ENCODE results near the gene PRSS57.
"Not testable (repeated sequence)": the region's sequence is repeated elsewhere in the genome, so short reads cannot be mapped to it uniquely, and the experiment has no call there.

PRSS57 gene

DNA sequence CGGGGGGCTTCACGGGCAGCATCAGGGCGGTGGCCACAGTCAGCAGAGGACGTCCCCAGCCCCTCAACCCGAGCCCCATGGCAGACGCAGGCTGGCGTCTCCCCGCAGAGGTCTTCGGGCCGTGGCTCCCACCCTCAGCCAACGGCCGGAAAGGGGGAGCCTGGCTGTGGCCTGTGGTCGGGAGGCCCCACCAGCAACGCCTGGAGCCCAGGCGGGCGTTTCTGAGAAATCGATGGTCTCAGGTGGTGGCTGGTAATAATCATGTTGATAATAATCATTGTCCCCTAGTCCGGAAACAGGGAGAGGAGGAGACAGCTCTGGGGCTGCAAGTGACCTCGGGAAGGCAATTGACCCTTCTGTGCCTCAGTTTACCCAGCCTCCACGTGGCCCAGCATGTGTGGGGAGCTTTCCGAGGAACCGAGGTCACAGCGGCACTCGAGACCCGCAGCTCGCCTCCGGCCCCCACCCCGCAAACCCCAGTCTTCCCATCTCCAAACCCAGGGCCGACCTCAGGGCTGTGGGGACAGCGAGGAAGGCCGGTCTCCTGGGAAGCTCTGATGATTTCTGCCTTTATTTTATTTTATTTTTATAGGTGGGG lies at the start of gene PRSS57:
Gene PRSS57 (minus strand): TSS at position 101 of the 598 bp plus-strand sequence. CDS start 22 bp downstream, at position 79.
- DNase-seq (ENCODE audit: low read depth in 3 of 3), result no peak

DNA sequence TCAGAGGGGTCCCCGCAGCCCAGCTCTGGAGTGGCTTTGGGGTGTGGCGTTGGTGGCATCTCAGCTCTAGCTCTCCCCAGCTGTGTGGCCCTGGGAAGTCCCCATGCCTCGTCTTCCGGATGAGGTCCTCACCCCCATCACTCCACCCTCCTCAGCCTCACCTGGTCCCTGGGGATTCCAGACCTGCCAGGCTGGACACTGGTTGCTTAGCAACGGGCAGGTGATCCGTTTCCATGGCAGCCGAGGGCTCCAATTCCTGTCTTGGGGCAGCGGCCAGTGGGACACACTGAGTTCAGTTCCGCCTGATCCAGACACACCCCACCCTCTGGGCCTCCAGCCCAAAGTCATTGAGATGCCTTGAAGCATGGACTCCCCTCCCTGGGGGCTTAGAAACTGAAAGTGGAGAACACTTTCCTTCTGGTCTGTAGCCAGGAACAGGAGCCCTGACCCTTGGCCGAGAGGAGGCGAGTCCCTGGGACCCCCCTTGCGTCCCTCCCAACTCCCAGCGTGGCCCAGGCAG lies 48.0 kb upstream of the PRSS57 start:
- no peak for DNase-seq (ENCODE audit: low read depth in 3 of 3)

DNA sequence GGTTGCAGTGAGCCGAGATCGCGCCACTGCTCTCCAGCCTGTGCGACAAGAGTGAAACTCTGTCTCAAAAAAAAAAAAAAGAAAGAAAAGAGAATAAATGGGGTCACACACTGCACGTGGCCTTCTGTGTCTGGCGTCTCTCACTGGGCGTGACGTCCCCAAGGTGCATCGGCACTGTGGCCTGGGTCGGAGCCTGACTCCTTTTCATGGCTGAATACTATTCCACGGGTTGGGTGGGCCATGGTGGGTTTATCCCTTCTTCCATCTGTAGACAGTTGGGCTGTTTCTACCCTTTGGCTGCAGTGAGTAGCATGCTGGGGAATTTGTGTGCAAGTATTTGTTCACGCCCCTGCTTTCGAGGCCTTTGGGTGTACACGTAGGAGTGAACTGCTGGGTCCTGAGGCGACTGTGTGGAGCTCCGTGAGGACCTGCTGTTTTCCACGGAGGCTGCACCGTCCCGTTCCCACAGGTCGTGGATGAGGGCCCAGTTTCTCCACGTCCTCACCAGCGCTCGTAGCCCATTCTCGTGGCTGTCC lies 47.4 kb upstream of the PRSS57 start:
- no peak for DNase-seq (ENCODE audit: low read depth in 3 of 3)

DNA sequence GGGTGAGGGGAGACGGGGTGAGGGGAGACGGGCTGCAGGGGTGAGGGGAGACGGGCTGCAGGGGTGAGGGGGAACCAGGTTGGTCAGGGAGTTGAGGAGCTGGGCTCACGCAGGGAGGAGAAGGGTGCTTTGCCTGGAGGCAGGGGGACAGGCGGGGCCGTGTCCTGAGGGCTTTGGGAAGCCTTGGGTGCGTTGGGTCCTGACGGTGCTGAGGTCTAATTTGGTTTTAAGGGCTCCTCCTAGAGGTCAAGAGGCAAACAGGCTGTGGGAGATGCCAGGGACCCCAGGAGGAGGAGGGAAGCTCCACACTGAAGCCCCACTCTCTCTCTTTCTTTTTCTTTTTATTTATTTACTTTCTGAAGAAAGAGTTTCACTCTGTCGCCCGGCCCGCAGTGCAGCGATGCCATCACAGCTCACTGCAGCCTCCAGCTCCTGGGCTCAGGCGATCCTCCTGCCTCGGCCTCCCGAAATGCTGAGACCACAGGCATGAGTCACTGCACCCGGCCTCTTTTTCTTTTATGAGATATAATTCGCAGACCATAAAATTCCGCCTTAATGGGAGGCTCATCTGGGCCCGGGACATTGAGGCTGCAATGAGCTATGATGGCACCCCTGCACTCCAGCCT lies 46.4 kb upstream of the PRSS57 start:
- no peak for DNase-seq (ENCODE audit: low read depth in 3 of 3)

DNA sequence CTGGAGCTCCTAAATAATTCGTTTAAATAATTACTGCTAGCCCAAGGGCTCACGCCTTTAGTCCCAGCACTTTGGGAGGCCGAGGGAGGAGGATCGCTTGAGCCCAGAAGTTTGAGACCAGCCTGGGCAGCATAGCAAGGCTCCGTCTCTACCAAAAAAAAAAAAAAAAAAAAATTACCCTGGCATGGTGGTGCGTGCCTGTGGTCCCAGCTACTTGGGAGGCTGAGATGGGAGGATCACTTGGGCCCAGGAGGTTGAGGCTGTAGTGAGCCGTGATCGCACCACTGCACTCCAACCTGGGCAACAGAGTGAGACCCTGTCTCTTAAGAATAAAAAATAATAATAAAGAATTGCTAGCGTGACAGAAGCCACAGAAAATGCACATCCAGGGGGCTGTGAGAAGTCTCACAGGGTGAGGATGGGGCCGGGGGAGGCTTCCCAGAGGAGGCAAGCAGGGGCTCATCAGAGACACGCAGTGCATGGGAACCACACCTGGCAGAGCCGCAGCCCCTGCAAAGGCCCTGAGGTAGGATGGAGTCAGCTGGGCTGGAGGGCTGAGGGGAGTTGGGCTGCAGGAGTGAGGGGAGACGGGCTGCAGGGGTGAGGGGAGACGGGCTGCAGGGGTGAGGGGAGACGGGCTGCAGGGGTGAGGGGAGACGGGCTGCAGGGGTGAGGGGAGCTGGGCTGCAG lies 45.7 kb upstream of the PRSS57 start:
- DNase-seq (ENCODE audit: low read depth in 3 of 3), result not testable (repeated sequence)

DNA sequence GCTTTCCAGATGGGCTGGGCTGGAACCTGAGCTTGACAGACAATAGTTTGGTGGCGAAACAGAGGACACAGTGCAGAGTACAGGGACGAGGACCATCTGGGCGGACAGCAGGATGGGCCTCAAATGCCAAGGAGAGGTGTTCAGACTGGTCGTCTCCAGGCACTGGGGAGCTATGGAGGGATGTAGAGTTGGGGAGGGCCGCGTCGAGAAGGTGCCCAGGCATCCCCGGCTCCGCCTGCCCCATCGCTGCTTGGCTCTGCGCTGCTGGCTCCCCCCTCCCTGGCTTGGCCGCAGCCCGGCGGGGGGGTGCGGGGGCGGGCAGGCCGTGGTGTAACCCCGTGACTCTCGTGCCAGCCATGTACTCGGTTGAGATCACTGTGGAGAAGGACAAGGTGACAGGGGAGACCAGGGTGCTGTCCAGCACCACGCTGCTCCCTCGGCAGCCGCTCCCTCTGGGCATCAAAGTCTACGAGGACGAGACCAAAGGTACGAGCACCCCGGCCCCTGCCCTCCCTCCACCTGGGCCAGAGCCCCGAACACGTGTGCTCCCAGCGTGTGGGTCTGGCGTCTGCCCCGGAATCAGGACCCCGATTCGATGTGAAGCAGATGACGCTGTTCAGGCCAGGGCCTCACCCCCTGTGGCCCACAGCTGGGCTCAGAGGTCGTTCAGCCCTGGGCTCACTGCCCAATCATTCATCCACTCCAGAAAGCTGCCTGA lies 44.9 kb upstream of the PRSS57 start:
- no peak for DNase-seq (ENCODE audit: low read depth in 3 of 3)

DNA sequence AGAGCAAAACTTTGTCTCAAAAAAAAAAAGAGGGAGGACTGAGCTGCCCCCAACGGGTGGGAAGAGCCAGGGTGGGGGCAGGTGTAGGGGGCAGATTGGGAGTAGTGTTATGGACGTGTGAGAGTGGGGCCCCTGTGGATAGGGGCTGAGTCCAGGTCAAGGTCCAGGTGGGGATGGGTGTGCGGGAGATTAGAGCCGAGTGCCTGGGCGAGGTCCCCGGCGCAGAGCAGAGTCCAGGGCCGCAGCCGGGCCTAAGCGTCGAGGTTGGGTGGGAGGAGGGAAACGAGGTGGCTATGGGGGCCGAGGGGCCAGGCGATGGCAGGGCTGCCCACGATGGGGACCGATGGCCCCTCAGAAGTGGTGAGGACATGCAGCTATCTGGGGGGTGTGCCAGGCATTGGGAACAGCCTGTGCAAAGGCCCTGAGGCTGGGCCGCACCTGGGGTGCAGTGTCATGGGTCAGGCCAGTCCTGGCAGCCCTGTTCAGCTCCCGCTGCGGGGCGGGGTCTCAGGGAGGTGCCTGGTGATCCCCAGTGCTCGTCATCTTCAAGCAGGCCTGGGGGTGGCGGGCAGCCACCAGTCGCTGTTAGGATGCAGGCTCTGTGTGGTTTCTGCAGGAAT lies 43.4 kb upstream of the PRSS57 start:
- no peak for DNase-seq (ENCODE audit: low read depth in 3 of 3)

DNA sequence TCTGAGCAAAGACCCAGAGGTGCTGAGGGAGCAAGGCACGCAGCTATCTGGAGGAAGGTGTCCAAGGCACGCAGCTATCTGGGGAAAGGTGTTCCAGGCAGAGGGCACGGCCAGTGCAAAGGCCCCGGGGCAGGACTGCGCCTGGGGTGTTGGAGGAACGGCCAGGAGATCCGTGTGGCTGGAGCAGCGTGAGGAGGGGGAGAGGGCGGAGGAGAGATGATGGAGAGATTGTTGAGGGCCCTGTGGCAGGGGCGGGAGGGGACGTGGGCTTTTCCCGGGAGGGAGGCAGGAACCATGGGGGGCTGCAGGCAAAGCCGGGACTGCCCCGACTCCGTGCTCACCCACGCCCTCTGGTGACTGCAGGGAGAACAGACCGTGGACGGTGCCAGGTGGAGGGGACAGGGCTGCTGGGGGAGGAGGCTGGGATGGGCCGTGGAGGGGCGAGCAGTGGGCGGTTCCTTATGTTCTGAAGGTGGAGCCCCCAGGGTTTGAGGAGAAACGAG lies 42.4 kb upstream of the PRSS57 start:
- peak; percentile 25 to 52 (median 42) for DNase-seq (ENCODE audit: low read depth in 3 of 3)

DNA sequence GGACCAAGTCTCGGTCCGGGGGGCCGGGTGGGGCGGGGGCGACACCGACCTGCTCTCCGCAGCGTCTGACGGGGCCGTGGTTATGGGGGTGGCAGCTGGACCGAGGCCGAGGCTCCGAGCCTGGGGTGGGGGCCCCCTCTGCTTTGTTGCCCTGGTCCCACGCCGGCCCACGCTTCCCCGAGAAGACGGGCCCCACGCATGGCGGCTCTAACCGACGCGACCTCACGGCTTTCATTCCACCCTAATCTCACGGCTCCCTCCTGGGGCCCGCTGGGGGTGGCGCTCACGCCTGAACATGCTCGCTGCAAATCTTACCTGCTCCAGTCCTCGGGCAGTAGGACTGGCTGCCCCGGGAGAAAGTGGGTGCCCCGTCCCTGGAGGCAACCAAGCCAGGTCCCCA lies 40.9 kb upstream of the PRSS57 start:
- no peak for DNase-seq (ENCODE audit: low read depth in 3 of 3)

DNA sequence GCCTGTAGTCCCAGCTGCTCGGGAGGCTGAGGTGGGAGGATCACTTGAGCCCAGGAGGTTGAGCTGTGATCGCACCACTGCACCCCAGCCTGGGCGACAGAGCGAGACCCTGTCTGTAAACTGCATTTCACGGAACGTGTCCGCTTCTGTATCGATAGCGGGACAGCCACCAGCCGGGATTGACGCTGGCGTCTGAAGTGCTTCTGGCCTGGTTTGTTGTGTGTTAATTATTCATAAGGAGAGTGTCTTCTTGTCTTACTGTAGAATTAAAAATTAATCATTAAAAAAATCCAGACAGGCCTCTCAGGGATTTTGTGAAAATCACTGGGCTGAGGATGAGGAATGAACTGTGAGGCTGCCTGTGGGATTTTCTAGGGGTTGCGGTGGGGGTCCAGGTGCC lies 39.5 kb upstream of the PRSS57 start:
- DNase-seq (ENCODE audit: low read depth in 3 of 3), result no peak

DNA sequence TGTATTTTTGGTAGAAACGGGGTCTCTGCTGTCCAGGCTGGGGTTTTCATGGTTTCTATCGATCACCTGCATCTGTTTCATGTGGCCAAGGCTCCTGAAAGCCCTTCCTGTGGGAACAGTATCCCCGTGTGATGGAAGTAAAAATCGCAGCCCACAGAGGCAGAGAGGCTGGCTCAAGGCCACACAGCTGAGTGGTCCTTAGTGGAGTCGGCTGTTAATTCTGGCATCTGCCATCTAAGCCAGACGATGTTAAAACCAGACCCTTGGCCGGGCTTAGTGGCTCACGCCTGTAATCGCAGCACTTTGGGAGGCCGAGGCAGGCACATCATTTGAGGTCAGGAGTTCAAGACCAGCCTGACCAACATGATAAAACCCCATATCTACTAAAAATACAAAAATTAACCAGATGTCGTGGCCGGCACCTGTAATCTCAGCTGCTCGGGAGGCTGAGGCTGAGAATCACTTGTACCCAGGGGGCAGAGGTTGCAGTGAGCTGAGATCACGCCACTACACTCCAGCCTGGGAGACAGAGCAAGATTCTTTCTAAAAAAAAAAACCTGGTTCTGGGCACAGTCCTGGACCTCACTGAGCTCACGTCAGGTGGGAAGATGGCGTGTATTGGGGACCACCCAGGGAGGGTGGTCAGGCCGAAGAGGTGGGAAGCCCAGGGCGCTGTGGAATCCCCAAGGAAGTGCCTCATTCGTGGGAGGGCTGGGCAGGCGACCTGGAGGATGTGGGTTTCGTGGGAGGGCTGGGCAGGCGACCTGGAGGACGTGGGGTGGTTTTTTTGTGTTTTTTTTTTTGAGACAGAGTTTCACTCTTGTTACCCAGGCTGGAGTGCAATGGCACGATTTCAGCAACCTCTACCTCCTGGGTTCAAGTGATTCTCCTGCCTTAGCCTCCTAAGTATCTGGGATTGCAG lies 37.2 kb upstream of the PRSS57 start:
- DNase-seq (ENCODE audit: low read depth in 3 of 3), result no peak

DNA sequence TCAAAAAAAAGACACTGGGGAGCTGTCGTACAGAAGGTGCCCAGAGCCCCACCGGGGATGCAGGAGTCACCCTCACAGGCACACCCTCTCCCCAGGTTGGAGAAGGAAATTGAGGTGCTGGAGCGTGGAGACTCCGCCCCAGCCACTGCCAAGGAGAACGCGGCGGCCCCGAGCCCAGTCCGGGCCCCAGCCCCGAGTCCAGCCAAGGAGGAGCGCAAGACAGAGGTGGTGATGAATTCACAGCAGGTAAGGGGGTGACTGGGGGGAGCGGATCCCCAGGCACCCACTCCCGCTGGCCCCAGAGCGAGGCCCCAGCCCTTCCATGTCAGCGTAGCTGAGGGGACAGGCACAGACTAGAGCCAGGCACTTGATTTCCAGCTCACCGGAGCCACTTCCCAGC lies 35.7 kb upstream of the PRSS57 start:
- no peak for DNase-seq (ENCODE audit: low read depth in 3 of 3)

DNA sequence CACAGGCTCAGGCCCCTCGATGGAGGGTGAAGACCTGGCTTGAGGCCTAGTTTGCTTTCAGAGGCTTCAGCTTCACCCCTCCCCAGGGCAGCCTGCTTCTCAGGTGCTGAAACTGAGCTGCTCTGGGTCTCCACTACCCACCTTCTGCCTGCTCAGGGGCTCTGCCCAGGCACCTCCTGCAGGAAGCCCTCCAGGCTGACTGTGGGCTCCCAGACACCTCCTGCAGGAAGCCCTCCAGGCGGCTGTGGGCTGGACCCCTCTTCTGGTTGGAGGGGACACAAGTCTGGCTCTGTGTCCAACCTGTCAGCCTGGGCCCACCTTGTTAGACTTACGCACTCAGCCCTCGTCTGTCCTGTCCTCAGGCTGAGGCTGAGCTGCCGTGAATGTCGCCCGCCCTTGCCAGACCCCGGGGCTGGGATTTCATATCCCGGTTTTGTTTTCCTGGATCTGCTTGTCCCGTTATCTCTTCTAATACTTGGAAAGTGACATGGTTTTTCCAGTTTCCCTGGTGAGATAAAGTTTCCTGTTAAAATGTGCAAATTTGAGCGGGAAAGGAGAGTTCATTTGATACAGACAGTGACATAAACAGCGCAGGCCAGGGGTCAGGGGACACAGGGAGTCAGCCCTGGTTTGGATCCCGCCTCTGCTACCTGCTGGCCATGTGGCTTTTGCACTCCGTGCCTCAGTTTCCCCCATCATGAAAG lies 34.9 kb upstream of the PRSS57 start:
- DNase-seq (ENCODE audit: low read depth in 3 of 3), result no peak

DNA sequence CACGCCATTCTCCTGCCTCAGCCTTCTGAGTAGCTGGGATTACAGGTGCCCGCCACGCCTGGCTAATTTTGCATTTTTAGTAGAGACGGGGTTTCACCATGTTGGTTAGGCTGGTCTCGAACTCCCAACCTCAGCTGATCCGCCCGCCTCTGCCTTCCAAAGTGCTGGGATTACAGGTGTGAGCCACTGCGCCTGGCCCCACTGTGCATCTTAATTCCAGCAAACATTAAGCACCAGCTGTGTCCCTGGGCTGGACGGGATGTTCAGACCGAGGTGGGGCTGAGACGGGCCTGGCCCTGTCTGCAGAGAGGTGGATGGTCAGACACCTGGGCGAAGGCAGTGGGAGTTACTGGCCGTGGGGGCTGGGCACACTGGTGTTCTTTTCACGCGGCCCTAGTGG lies 34.3 kb upstream of the PRSS57 start:
- not testable (repeated sequence) for DNase-seq (ENCODE audit: low read depth in 3 of 3)

DNA sequence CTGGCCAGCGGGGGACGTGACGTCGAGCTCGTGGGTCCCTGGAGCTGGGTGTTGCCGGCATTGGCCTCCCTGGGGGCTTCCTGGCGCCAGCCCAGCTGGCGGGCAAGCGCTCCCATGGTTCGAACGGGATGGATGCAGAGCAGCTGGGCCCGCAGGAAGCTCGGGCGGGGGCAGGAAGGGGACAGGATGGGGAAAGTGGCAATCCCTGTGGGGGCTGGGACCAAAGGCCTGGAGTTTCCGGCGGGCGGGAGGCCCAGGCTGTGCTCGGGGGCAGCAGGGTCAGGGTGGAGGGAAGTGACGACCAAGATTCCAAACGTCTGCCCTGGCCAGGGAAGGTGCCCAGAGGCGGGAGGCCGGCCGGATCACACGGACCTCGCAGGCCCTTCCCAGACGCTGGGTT lies 32.8 kb upstream of the PRSS57 start:
- DNase-seq (ENCODE audit: low read depth in 3 of 3), result no peak

DNA sequence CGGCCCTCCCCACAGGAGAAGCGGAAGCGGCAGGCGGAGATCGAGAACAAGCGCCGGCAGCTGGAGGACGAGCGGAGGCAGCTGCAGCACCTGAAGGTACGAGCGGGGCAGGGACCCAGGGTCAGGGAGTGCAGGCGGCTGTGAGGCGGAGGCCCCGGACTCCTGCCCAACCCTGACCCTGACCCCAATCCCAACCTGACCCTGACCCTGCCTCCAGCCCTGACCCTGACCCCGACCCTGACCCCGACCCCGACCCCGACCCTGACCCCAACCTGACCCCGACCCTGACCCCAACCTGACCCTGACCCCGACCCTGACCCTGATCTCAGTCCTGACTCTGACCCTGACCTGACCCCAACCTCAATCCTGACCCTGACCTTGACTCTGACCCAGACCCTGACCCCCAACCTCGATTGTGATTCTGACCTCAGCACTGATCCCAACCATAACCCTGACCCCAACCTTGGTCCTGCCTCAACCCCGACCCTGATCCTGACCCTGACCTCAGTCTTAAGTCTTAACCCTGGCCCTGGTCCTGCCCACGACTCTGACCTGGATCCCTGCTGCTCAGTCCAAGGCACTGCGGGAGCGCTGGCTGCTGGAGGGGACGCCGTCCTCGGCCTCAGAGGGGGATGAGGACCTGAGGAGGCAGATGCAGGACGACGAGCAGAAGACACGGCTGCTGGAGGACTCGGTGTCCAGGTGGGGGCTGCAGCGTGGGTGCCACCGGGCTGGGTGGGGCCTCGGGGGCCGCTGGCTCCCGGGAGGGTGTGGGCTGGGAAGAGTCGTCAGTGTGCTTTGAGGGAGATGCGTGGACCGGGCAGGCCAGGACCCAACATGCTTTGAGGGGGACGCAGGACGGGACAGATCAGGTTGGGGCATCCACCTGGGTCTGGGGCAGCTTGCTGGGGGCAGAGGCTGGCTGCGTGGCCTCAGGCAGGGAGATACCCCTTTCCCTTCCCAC lies 32.0 kb upstream of the PRSS57 start:
- no peak for DNase-seq (ENCODE audit: low read depth in 3 of 3)

DNA sequence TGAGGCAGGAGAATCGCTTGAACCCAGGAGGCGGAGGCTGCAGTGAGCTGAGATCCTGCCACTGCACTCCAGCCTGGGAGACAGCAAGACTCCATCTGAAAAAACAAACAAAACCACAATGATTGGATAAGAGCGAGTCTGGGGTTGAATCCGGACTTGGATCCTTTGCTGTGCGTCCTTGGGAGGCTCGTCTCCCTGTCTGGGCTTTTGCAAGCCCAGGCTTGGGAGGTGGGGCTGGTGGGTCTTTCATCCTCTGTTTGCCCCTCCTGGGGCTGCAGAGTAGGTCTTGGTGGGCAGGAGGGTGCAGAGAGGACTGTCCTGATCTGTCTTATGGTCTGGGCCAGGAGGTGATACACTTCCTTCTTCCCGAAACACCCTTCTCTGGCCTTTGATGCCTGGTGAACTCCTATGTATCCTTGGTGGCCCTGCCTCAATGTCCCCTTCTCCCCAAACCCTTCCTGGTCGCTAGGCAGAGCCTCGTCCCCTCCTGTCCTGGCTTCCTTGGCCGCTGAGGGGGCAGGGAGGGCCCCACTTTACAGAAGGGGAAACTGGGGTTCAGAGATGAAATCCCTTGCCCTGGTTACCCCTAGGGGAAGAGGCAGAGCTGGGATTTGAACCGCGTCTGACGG lies 30.3 kb upstream of the PRSS57 start:
- no peak for DNase-seq (ENCODE audit: low read depth in 3 of 3)

DNA sequence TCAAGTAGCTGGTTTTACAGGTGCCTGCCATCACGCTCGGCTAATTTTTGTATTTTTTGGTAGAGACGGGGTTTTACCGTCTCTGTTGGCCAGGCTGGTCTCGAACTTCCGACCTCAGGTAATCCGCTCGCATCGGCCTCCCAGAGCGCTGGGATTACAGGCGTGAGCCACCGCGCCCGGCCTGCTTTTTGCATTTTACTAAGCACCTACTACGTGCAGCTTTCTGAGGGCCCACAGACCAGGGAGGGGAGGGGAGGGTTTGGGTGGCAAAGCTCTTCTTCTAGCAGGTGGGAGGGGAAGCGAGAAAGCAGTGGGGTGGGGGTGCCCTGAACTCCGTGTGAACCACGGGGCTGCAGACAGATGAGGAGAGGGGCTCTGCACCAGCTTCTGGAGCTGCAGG lies 28.5 kb upstream of the PRSS57 start:
- DNase-seq (ENCODE audit: low read depth in 3 of 3), result no peak
